SK-N-SH treated with all-trans-retinoic acid at 6 μM for 48 hours (cell line): ENCODE results near the gene AGPAT3.

Experiments
- ATAC-seq: fragments of 200-7000 bp; cut with Tn5 transposase; 3 replicates; pipeline ENCODE4 v1.9.1; 2020; ENCODE audit warnings: mild to moderate bottlenecking, moderate library complexity
- BACH2 ChIP-seq: fragments of 250-450 bp; sonication (Bioruptor Pico); IDR thresholded peaks from 2 replicates; pipeline ENCODE4 v1.9.0; 2021; ENCODE audit warnings: mild to moderate bottlenecking, borderline replicate concordance
- CREB5 ChIP-seq: fragments of 250-450 bp; sonication (Bioruptor Pico); IDR thresholded peaks from 2 replicates; pipeline ENCODE4 v1.5.1; 2020; ENCODE audit warnings: low read depth, mild to moderate bottlenecking, moderate library complexity
- CSDC2 ChIP-seq: fragments of 250-450 bp; sonication (Bioruptor Pico); IDR thresholded peaks from 2 replicates; pipeline ENCODE4 v1.5.0; 2020; ENCODE audit warnings: mild to moderate bottlenecking, moderate library complexity
- CSRNP3 ChIP-seq: fragments of 250-450 bp; sonication (Bioruptor Pico); IDR thresholded peaks from 2 replicates; pipeline ENCODE4 v1.5.1; 2021; ENCODE audit warnings: mild to moderate bottlenecking, moderate library complexity
- ESRRG ChIP-seq: fragments of 250-450 bp; sonication (Bioruptor Pico); IDR thresholded peaks from 2 replicates; pipeline ENCODE4 v1.6.1; 2021; ENCODE audit warnings: mild to moderate bottlenecking
- GLIS3 ChIP-seq: fragments of 250-450 bp; sonication (Bioruptor Pico); IDR thresholded peaks from 2 replicates; pipeline ENCODE4 v1.5.0; 2020; ENCODE audit warnings: mild to moderate bottlenecking, moderate library complexity
- OSR1 ChIP-seq: fragments of 250-450 bp; sonication (Bioruptor Pico); IDR thresholded peaks from 2 replicates; pipeline ENCODE4 v1.8.0; 2022; ENCODE audit warnings: moderate library complexity, mild to moderate bottlenecking, inconsistent platforms
- PATZ1 ChIP-seq: fragments of 250-450 bp; sonication (Bioruptor Pico); IDR thresholded peaks from 2 replicates; pipeline ENCODE4 v1.8.0; 2020; ENCODE audit warnings: mild to moderate bottlenecking, moderate library complexity, borderline replicate concordance
- POU6F1 ChIP-seq: fragments of 250-450 bp; sonication (Bioruptor Pico); IDR thresholded peaks from 2 replicates; pipeline ENCODE4 v1.8.0; 2021; ENCODE audit warnings: low read depth, mild to moderate bottlenecking, moderate library complexity, borderline replicate concordance
- PPARA ChIP-seq: fragments of 250-450 bp; sonication (Bioruptor Pico); IDR thresholded peaks from 2 replicates; pipeline ENCODE4 v1.5.0; 2020; ENCODE audit warnings: mild to moderate bottlenecking, borderline replicate concordance
- RARB ChIP-seq: fragments of 250-450 bp; sonication (Bioruptor Pico); IDR thresholded peaks from 2 replicates; pipeline ENCODE4 v1.8.0; 2021; ENCODE audit warnings: mild to moderate bottlenecking, moderate library complexity
- SNAI2 ChIP-seq: fragments of 250-450 bp; sonication (Bioruptor Pico); IDR thresholded peaks from 2 replicates; pipeline ENCODE4 v1.5.0; 2020; ENCODE audit warnings: mild to moderate bottlenecking, moderate library complexity
- TCF4 ChIP-seq: fragments of 250-450 bp; sonication (Bioruptor Pico); IDR thresholded peaks from 2 replicates; pipeline ENCODE4 v1.8.0; 2021; ENCODE audit warnings: mild to moderate bottlenecking, moderate library complexity, borderline replicate concordance
- TOX ChIP-seq: fragments of 250-450 bp; sonication (Bioruptor Pico); IDR thresholded peaks from 2 replicates; pipeline ENCODE4 v1.8.0; 2021; ENCODE audit warnings: mild to moderate bottlenecking, moderate library complexity, borderline replicate concordance
- ZC3H10 ChIP-seq: fragments of 250-450 bp; sonication (Bioruptor Pico); IDR thresholded peaks from 2 replicates; pipeline ENCODE4 v1.5.1; 2021; ENCODE audit warnings: mild to moderate bottlenecking, moderate library complexity
- ZFP3 ChIP-seq: fragments of 250-450 bp; sonication (Bioruptor Pico); IDR thresholded peaks from 2 replicates; pipeline ENCODE4 v1.5.0; 2020; ENCODE audit warnings: mild to moderate bottlenecking, moderate library complexity
- ZFP30 ChIP-seq: fragments of 450-650 bp; formaldehyde crosslinking; IDR thresholded peaks from 2 replicates; pipeline ENCODE4 v1.5.0; 2022; ENCODE audit warnings: mild to moderate bottlenecking, moderate library complexity
- ZNF565 ChIP-seq: fragments of 450-650 bp; formaldehyde crosslinking; conservative IDR thresholded peaks from 2 replicates; pipeline ENCODE4 v1.5.0; 2020; ENCODE audit warnings: low read depth, mild to moderate bottlenecking, moderate library complexity
- ZNF70 ChIP-seq: fragments of 450-650 bp; formaldehyde crosslinking; IDR thresholded peaks from 2 replicates; pipeline ENCODE4 v1.5.0; 2020; ENCODE audit warnings: mild to moderate bottlenecking, moderate library complexity
- ZNF8 ChIP-seq: fragments of 450-650 bp; formaldehyde crosslinking; IDR thresholded peaks from 2 replicates; pipeline ENCODE4 v1.5.0; 2020; ENCODE audit warnings: mild to moderate bottlenecking, moderate library complexity

The AGPAT3 gene

GRCh38 chr21:43958364-43959158 is 93.5 kb downstream of the AGPAT3 start:
- TF ChIP-seq PATZ1 (CRISPR knock-in tag) = no peak
- no peak for TF ChIP-seq POU6F1 (CRISPR knock-in tag)
- no peak for TF ChIP-seq PPARA (CRISPR knock-in tag)
- no peak for TF ChIP-seq CSDC2 (CRISPR knock-in tag)
- no peak for TF ChIP-seq BACH2 (CRISPR knock-in tag)
- TF ChIP-seq SNAI2 (CRISPR knock-in tag) = no peak
- TF ChIP-seq ZFP3 (CRISPR knock-in tag) = no peak
- no peak for TF ChIP-seq GLIS3
- TF ChIP-seq CREB5 = no peak
- TF ChIP-seq, all 23 proteins: peak for 0
- no peak for ATAC-seq

GRCh38 chr21:43959231-43960116 is 94.5 kb downstream of the AGPAT3 start:
- TF ChIP-seq CSRNP3 (CRISPR knock-in tag) (no peak), ZNF70 (CRISPR knock-in tag) (no peak), GLIS3 (no peak), ZNF8 (CRISPR knock-in tag) (no peak), POU6F1 (CRISPR knock-in tag) (no peak), PATZ1 (CRISPR knock-in tag) (no peak), TCF4 (CRISPR knock-in tag) (no peak), ZC3H10 (CRISPR knock-in tag) (no peak), RARB (CRISPR knock-in tag) (no peak), ZNF565 (CRISPR knock-in tag) (no peak), CSDC2 (CRISPR knock-in tag) (no peak), ZFP30 (CRISPR knock-in tag) (no peak), ESRRG (CRISPR knock-in tag) (no peak), TOX (CRISPR knock-in tag) (no peak), SNAI2 (CRISPR knock-in tag) (no peak), OSR1 (CRISPR knock-in tag) (no peak)
- no peak for ATAC-seq
